Measurements from ENCODE around the gene PTPN4. TPM values are rescaled to one million over a fixed set of nuclear protein-coding genes. Genes with fewer than 3 reads are reported as not detected.

PTPN4 gene
- total RNA-seq, 1 experiment from 2014 or later, result 60.7 TPM

DNA sequence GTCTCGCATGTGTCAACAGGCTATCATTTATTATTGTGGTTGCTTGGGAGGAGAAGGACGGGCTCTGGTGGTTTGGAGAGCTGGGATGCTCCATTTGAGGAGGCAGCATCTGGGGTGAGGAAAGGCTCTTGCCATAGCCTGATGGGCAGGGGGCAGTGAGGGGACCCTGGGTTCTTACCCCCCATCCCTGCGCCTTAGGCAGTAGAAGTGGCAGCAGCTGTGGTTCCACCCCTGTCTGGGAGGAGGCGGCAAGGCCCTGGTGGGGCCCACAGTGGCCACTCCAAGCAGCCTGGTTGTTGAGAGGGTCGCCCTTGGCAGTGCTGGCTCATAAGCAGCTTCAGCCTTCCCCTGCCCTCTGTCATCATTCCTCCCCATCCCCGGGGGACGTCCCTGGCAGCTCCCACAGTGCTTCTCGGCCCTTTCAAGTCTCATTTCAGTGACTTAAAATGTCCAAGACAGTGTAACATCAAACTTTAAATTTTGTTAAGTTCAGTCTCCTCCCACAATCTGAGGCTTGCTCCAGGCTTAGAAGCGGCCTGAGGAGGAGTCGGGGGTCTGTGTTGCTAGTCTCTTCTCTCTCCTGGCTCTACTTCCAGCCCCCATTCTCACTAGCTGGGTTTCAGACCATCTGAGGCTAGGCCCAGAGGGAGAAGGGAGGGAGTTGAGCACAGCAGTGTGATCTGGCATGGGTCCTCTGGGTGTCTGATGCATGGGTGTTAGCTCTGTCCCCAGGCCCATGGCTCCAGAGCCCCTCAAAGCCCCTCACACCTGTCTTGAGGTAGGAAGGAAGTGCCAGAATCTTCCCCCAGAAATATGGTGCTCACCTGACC lies 34.9 kb upstream of the PTPN4 start:
- no peaks in the 10 kb centered on the region for H3K79me2 ChIP-seq (ENCODE audit: low read depth)
- TF ChIP-seq EZH2 (IDR thresholded peaks at IDR 0.05; ENCODE audit: low read depth) (no peak), CTCF (conservative IDR thresholded peaks at IDR 0.05) (no peak)
- H3K27me3 ChIP-seq (ENCODE audit: insufficient read depth, low read depth), result no peaks in the 10 kb centered on the region; the same call in 1 of the 2 replicates
- POLR2A ChIA-PET (ENCODE audit: unreplicated experiment), result no interaction called here
- no peak overlapping the region for H3K4me3 ChIP-seq
- DNase-seq, result no peak
- no peak overlapping the region for H3K4me2 ChIP-seq
- BruUV-seq (replicated peaks), result no TSS peak
- no peak overlapping the region for H2AFZ ChIP-seq
- no peaks in the 10 kb centered on the region for H3K36me3 ChIP-seq (ENCODE audit: low read depth)
- no peak overlapping the region for H3K27ac ChIP-seq
- CTCF ChIA-PET, result no interaction called here
- intact Hi-C loops (cut with micrococcal nuclease; ENCODE audit: unreplicated experiment), result no loop called here
- H3K9me2 ChIP-seq (ENCODE audit: insufficient read depth), result no peaks in the 10 kb centered on the region
- H3F3A ChIP-seq (ENCODE audit: insufficient read depth, low read depth), result no peaks in the 10 kb centered on the region
- H3K4me1 ChIP-seq (replicated peaks; ENCODE audit: insufficient read depth), result no peaks in the 10 kb centered on the region
- no peaks in the 10 kb centered on the region for H4K20me1 ChIP-seq (ENCODE audit: insufficient read depth)
- H3K9me3 ChIP-seq (ENCODE audit: insufficient read depth, low read depth), result no peaks in the 10 kb centered on the region

DNA sequence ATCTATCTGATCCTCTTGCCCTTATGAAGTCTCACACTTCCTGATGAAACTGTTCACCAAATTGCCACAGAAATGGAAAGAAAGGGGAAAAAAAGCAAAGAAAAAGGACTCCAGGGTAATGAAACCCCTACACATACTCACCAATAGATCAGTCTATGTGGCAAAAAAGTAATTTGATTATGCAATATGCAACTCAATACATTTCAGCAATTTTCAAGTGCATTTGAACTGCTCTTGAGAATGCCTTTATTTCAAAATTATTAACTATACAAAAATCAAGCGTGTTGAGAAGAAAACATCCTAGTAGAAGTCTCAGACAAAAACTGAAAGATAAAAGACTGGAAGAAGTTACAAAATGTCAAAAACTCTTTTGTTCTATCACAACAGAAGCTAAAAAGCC lies 32.2 kb upstream of the PTPN4 start:
- no peaks in the 10 kb centered on the region for H3K36me3 ChIP-seq (ENCODE audit: low read depth)
- no TSS peak for BruUV-seq (replicated peaks)
- no peak overlapping the region for H3K4me3 ChIP-seq
- H3K4me1 ChIP-seq (replicated peaks; ENCODE audit: insufficient read depth), result no peaks in the 10 kb centered on the region
- H3K9me2 ChIP-seq (ENCODE audit: insufficient read depth), result no peaks in the 10 kb centered on the region
- ChIA-PET POLR2A (ENCODE audit: unreplicated experiment) (no interaction called here), CTCF (no interaction called here)
- no peaks in the 10 kb centered on the region for H4K20me1 ChIP-seq (ENCODE audit: insufficient read depth)
- no peaks in the 10 kb centered on the region for H3K9me3 ChIP-seq (ENCODE audit: insufficient read depth, low read depth)
- no peak overlapping the region for H3K4me2 ChIP-seq
- no peak for DNase-seq
- no peaks in the 10 kb centered on the region for H3K79me2 ChIP-seq (ENCODE audit: low read depth)
- TF ChIP-seq CTCF (conservative IDR thresholded peaks at IDR 0.05), result no peak
- TF ChIP-seq EZH2 (IDR thresholded peaks at IDR 0.05; ENCODE audit: low read depth), result no peak
- no peak overlapping the region for H2AFZ ChIP-seq
- intact Hi-C loops (cut with micrococcal nuclease; ENCODE audit: unreplicated experiment), result no loop called here
- peaks cover 2% of the 10 kb centered on the region; the same call in 1 of the 2 replicates for H3K27me3 ChIP-seq (ENCODE audit: insufficient read depth, low read depth)
- H3K27ac ChIP-seq, result no peak overlapping the region
- H3F3A ChIP-seq (ENCODE audit: insufficient read depth, low read depth), result no peaks in the 10 kb centered on the region

- POLR2A ChIA-PET (ENCODE audit: unreplicated experiment), result no interaction called here
- H3K4me1 ChIP-seq (replicated peaks; ENCODE audit: insufficient read depth), result no peaks in the 10 kb centered on the region
- no peak overlapping the region for H3K4me2 ChIP-seq
- no peaks in the 10 kb centered on the region for H3F3A ChIP-seq (ENCODE audit: insufficient read depth, low read depth)
- H3K36me3 ChIP-seq (ENCODE audit: low read depth), result no peaks in the 10 kb centered on the region
- no peaks in the 10 kb centered on the region for H3K9me2 ChIP-seq (ENCODE audit: insufficient read depth)
- BruUV-seq (replicated peaks), result no TSS peak
- TF ChIP-seq EZH2 (IDR thresholded peaks at IDR 0.05; ENCODE audit: low read depth), result no peak
- TF ChIP-seq CTCF (conservative IDR thresholded peaks at IDR 0.05), result no peak
- no peak for DNase-seq
- no peak overlapping the region for H2AFZ ChIP-seq
- intact Hi-C loops (cut with micrococcal nuclease; ENCODE audit: unreplicated experiment), result no loop called here
- H4K20me1 ChIP-seq (ENCODE audit: insufficient read depth), result no peaks in the 10 kb centered on the region
- no peak overlapping the region for H3K4me3 ChIP-seq
- CTCF ChIA-PET, result no interaction called here
- H3K27me3 ChIP-seq (ENCODE audit: insufficient read depth, low read depth), result peaks cover 5% of the 10 kb centered on the region; the same call in 1 of the 2 replicates
- H3K79me2 ChIP-seq (ENCODE audit: low read depth), result no peaks in the 10 kb centered on the region
- H3K9me3 ChIP-seq (ENCODE audit: insufficient read depth, low read depth), result no peaks in the 10 kb centered on the region
- H3K27ac ChIP-seq, result no peak overlapping the region
Measured at GRCh38 chr2:119728421-119728820, 31.3 kb upstream of the PTPN4 start.

All from PC-9 (cell line).